ENCODE data around the gene CDH4. TPM values are rescaled to one million over a fixed set of nuclear protein-coding genes. Genes with fewer than 3 reads are reported as not detected.

CDH4 gene
- total RNA-seq, 1 donor from 2014 or later = 2.9 TPM

DNA sequence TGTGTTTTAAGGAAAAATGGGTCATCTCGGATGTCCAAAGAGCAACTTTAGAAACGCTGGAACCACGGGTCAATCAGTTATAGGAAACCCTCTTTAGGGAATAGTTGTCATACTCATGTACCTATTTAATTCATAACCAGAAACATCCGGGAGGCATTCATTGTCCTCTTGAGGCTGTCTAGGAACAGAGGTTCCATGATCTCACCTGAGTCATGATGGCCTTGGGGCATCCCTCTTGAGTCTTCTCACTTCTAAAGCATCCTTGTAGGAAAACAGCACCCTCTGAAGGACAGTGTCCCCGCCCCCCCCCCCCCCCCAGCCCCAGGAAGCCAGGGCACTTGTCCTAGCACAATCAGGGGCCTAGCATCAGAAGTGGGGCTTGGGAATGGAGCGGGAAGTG lies 46.3 kb upstream of the CDH4 start:
- no peak for DNase-seq (ENCODE audit: low spot score)

DNA sequence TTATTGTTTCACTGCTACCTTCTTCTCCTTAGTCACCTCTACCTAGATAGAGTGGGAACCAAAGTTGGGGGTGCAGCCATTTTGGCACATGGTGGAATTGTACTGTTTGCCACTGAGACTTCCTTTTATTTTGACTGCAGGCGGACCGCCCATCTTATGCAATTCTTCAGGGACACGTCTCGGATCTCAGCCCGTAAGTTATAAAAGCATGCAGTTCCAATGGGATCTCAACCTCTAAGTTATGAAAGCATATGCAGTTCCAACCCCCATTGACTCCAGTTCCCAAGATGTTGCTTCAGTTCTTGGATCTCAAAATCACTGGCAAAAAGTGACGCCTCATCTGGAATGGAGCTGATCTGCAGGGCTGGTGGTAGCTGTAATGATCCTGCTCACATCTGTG lies 41.2 kb upstream of the CDH4 start:
- H3K79me2 ChIP-seq (ENCODE audit: low read depth) = no peaks in the 10 kb centered on the region
- no peaks in the 10 kb centered on the region for H4K20me1 ChIP-seq (ENCODE audit: low read depth)
- Mint-ChIP-seq H3K4me1 (no peaks in the 10 kb centered on the region), H3K27me3 (ENCODE audit: insufficient read depth, low read depth) (peaks cover 4% of the 10 kb centered on the region), H3K36me3 (no peaks in the 10 kb centered on the region), H3K27ac (no peak overlapping the region), H3K9me3 (no peaks in the 10 kb centered on the region), H3K4me3 (no peak overlapping the region)
- H3K9me3 ChIP-seq (ENCODE audit: low read depth) = no peaks in the 10 kb centered on the region
- no peak overlapping the region for H3K4me2 ChIP-seq
- H3K4me3 ChIP-seq = no peak overlapping the region
- no peaks in the 10 kb centered on the region for H3K4me1 ChIP-seq
- no peak for TF ChIP-seq EZH2phosphoT487 (IDR thresholded peaks at IDR 0.05)
- TF ChIP-seq EZH2 (IDR thresholded peaks at IDR 0.05) = no peak
- TF ChIP-seq, protein P1, sequence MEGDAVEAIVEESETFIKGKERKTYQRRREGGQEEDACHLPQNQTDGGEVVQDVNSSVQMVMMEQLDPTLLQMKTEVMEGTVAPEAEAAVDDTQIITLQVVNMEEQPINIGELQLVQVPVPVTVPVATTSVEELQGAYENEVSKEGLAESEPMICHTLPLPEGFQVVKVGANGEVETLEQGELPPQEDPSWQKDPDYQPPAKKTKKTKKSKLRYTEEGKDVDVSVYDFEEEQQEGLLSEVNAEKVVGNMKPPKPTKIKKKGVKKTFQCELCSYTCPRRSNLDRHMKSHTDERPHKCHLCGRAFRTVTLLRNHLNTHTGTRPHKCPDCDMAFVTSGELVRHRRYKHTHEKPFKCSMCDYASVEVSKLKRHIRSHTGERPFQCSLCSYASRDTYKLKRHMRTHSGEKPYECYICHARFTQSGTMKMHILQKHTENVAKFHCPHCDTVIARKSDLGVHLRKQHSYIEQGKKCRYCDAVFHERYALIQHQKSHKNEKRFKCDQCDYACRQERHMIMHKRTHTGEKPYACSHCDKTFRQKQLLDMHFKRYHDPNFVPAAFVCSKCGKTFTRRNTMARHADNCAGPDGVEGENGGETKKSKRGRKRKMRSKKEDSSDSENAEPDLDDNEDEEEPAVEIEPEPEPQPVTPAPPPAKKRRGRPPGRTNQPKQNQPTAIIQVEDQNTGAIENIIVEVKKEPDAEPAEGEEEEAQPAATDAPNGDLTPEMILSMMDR (IDR thresholded peaks at IDR 0.05) = no peak
- H3F3A ChIP-seq (ENCODE audit: low read depth) = no peaks in the 10 kb centered on the region
- no peak overlapping the region for H3K9ac ChIP-seq
- DNase-seq (ENCODE audit: low spot score) = no peak
- no peak overlapping the region for H2AFZ ChIP-seq (replicated peaks)
- no peaks in the 10 kb centered on the region for H3K36me3 ChIP-seq
- H3K27me3 ChIP-seq = peaks cover 45% of the 10 kb centered on the region
- H3K27ac ChIP-seq = no peak overlapping the region

More for the DNA sequence above, 46.3 kb upstream of the CDH4 start:
- Histone ChIP-seq H4K20me1 (ENCODE audit: low read depth) (no peaks in the 10 kb centered on the region), H3K9ac (no peak overlapping the region), H3K36me3 (no peaks in the 10 kb centered on the region), H3K4me3 (no peak overlapping the region), H3F3A (ENCODE audit: low read depth) (no peaks in the 10 kb centered on the region), H3K79me2 (ENCODE audit: low read depth) (no peaks in the 10 kb centered on the region), H3K4me1 (no peaks in the 10 kb centered on the region), H3K4me2 (no peak overlapping the region), H2AFZ (replicated peaks) (no peak overlapping the region), H3K9me3 (ENCODE audit: low read depth) (no peaks in the 10 kb centered on the region), H3K27ac (no peak overlapping the region), H3K27me3 (peaks cover 52% of the 10 kb centered on the region)
- Mint-ChIP-seq H3K4me3 (no peak overlapping the region), H3K27ac (no peak overlapping the region), H3K27me3 (ENCODE audit: insufficient read depth, low read depth) (peaks cover 13% of the 10 kb centered on the region), H3K36me3 (no peaks in the 10 kb centered on the region), H3K9me3 (peaks cover 4% of the 10 kb centered on the region), H3K4me1 (peaks cover 14% of the 10 kb centered on the region)
- no peak for TF ChIP-seq EZH2phosphoT487 (IDR thresholded peaks at IDR 0.05)
- TF ChIP-seq, protein P1 (IDR thresholded peaks at IDR 0.05) = no peak
- TF ChIP-seq EZH2 (IDR thresholded peaks at IDR 0.05) = no peak

GRCh38 chr20:61217848-61218247 lies 34.2 kb upstream of the CDH4 start:
- H3K27me3 ChIP-seq = peaks cover 76% of the 10 kb centered on the region
- H3K36me3 ChIP-seq = no peaks in the 10 kb centered on the region
- no peaks in the 10 kb centered on the region for H4K20me1 ChIP-seq (ENCODE audit: low read depth)
- Mint-ChIP-seq H3K4me3 (peak overlapping the region; percentile 61), H3K27ac (peak overlapping the region; percentile 6), H3K9me3 (no peaks in the 10 kb centered on the region), H3K4me1 (peaks cover 11% of the 10 kb centered on the region), H3K27me3 (ENCODE audit: insufficient read depth, low read depth) (peaks cover 14% of the 10 kb centered on the region), H3K36me3 (no peaks in the 10 kb centered on the region)
- no peaks in the 10 kb centered on the region for H3K9me3 ChIP-seq (ENCODE audit: low read depth)
- no peak overlapping the region for H3K4me2 ChIP-seq
- no peak overlapping the region for H3K4me3 ChIP-seq
- TF ChIP-seq EZH2 (IDR thresholded peaks at IDR 0.05) = no peak
- no peak overlapping the region for H2AFZ ChIP-seq (replicated peaks)
- H3F3A ChIP-seq (ENCODE audit: low read depth) = no peaks in the 10 kb centered on the region
- H3K4me1 ChIP-seq = no peaks in the 10 kb centered on the region
- no peak for DNase-seq (ENCODE audit: low spot score)
- H3K79me2 ChIP-seq (ENCODE audit: low read depth) = no peaks in the 10 kb centered on the region
- H3K9ac ChIP-seq = no peak overlapping the region
- no peak overlapping the region for H3K27ac ChIP-seq

DNA sequence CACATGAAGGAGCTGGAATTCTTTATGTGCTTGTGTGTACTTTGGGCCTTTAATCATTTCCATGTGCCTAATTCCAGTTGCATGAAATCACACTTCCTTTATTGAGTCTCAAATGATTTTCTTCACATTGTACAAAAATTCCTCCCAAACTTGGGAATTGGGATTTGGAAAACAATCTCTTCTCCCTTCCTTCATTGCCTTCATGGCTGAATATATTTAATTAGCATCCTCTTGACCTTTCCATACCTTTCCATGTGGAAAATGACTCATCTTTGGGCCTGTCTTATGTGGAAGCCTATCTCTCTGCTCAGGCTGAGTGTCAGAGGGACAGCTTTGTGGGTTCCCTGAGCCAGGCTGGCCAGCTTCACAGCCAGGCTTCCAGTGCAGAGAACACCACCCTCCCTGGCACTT lies 33.0 kb upstream of the CDH4 start:
- no peaks in the 10 kb centered on the region for H3K79me2 ChIP-seq (ENCODE audit: low read depth)
- no peaks in the 10 kb centered on the region for H3K36me3 ChIP-seq
- Mint-ChIP-seq H3K27me3 (ENCODE audit: insufficient read depth, low read depth) (peaks cover 14% of the 10 kb centered on the region), H3K9me3 (no peaks in the 10 kb centered on the region), H3K4me3 (no peak overlapping the region), H3K4me1 (peaks cover 11% of the 10 kb centered on the region), H3K27ac (no peak overlapping the region), H3K36me3 (no peaks in the 10 kb centered on the region)
- no peak overlapping the region for H3K4me2 ChIP-seq
- H3K27ac ChIP-seq = no peak overlapping the region
- no peaks in the 10 kb centered on the region for H4K20me1 ChIP-seq (ENCODE audit: low read depth)
- H3K9me3 ChIP-seq (ENCODE audit: low read depth) = no peaks in the 10 kb centered on the region
- DNase-seq (ENCODE audit: low spot score) = no peak
- H3K27me3 ChIP-seq = peaks cover 78% of the 10 kb centered on the region
- H3K4me3 ChIP-seq = no peak overlapping the region
- H3F3A ChIP-seq (ENCODE audit: low read depth) = no peaks in the 10 kb centered on the region
- no peaks in the 10 kb centered on the region for H3K4me1 ChIP-seq
- TF ChIP-seq EZH2phosphoT487 (IDR thresholded peaks at IDR 0.05) (no peak), EZH2 (IDR thresholded peaks at IDR 0.05) (no peak)
- TF ChIP-seq, protein P1 (IDR thresholded peaks at IDR 0.05) = no peak
- H3K9ac ChIP-seq = no peak overlapping the region
- no peak overlapping the region for H2AFZ ChIP-seq (replicated peaks)

Data from neural progenitor cell (in vitro differentiated cells).